ENCODE results near the gene PML. TPM values are rescaled to one million over a fixed set of nuclear protein-coding genes. Genes with fewer than 3 reads are reported as not detected.

Gene PML
- total and polyA plus RNA-seq, 5 experiments from 2014 or later = 12.2 to 57.9 (median 26.9) TPM

DNA sequence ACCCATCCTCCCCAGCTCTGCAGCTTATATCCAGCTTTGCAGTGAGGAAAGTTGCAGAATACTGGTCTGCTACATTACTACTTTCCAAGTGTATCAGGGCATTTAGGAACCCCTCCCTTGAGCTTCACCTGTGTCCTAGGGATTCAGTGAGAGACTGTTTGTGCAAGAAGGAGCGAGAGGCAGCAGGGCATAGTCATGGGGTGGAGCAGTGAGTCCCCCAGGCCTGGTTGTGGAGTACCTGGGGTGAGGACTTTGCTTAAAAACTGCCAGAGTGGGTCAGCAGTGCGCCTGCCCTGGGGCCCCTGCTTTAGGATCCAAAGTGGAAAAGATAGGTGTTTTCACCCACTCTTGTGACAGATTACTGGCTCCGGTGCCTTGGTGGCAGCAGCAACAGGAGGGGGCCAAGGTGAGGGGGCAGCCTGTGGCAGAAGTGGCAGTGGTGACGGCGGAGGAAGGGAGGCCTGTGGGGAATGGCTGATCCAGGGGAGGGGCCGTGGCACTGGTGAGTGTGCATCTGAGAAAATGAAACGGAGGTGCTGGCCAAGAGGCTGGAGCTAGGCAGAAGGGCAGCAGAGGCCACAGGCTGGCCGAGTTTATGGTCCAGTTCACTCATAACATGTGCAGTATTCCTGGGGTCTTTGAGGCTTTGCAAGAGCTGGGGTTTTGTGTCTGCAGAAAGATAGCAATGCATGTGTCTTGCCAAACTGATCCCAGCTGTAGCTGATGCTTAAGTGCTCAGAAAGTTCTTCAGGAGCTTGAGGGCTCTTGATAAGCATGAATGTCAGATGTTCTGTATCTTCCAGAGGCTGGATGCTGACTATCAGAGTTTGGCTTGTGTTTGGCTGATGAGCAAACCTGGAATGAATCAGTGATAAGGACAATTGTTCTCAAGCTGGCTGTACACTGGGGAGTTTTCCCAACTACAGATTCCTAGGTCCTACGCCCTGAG, 44.5 kb downstream of the PML start:
- Mint-ChIP-seq H3K27me3 (no peaks in the 10 kb centered on the region), H3K9me3 (no peaks in the 10 kb centered on the region), H3K4me3 (no peak overlapping the region), H3K36me3 (peaks cover 0 to 53% (median 5%) of the 10 kb centered on the region in 3 donors), H3K4me1 (peaks cover 0 to 10% (median 0%) of the 10 kb centered on the region in 4 donors), H3K27ac (peak overlapping the region in 4 of 10 donors; percentile 43 to 65 (median 48))
- POLR2A ChIA-PET = no interaction called here
- ATAC-seq (no peak), DNase-seq (no peak)

DNA sequence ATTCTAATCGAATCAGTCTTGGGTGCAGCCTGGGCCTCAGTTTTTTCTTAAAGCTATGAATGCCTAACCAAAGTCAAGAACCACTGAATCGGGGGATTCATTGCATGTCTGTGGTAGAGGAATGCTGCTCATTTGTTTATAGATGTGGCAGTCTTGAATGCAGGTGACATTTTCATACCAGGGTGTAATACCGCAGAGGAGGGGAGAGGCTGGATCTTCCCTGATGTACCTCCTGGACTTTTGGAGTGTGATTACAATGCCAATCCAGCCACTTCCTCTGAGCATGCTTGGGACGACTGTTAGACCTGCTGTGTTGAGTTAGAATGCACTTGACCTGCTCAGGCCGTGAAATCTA, 45.1 kb downstream of the PML start:
- H3K4me1 Mint-ChIP-seq = peaks cover 0 to 10% (median 0%) of the 10 kb centered on the region in 4 donors
- ATAC-seq = no peak
- no peak overlapping the region for H3K4me3 Mint-ChIP-seq
- H3K9me3 Mint-ChIP-seq = no peaks in the 10 kb centered on the region
- H3K27ac Mint-ChIP-seq = peak overlapping the region in 2 of 10 donors; percentile 16 to 55
- DNase-seq = no peak
- peaks cover 0 to 47% (median 4%) of the 10 kb centered on the region in 3 donors for H3K36me3 Mint-ChIP-seq
- POLR2A ChIA-PET = no interaction called here
- no peaks in the 10 kb centered on the region for H3K27me3 Mint-ChIP-seq

DNA sequence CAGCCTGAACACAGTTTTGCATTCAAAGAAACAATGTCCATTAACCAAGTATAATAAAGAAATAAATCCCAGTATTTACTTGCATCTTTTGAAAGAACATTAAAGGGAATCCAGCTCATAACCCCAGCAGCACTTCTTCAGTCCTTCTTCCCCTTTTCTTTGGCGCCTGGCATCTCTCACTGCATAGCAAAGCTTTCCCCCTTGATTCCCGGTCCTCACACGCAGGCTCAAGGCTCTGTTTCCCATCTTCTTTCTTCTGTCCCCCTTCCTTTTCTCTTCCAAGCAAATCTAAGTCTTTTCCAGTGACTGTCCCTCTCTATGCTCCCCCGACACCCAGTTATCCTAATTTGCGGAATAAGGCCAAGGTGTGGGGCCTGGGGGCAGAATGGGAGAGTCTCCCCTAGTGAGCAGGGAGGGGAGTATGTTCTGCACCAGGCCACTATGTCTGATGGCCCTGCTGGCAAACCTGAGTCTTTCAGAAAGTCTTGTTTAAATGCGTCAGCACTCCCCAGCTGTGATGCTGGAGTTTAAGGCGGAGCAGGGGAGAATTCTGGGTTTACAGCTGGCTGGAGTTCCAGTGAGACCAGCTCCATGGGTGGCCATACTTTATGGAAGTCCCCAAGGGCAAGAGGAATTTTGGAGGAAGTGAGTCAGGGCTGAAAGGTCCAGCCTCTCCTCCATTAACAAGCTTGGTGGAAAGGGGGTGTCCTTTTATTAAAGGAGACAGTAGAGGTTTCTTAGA, 45.8 kb downstream of the PML start:
- no peak for ATAC-seq

DNA sequence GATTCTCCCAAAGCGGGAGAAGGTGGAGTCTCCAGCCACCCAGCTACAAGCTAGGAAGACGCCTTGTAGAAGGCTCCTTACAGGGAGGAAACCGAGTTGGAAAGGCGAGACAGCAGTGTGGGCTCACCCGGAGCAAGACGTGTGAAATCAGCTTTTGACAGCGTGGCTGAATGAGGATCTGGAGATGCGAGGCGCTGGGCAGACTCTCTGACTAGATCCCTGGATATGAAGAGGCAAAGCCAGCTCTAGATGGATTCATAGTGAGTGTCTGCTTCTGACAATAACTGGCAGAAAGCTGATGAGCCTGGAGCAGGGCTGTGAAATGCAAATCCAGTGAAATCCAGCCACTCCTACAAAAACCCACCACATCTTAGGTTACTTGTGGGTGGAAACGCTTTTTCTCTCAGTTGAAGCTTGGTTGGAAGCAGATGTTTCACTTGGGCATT, 46.8 kb downstream of the PML start:
- H3K27me3 Mint-ChIP-seq = no peaks in the 10 kb centered on the region
- DNase-seq (no peak), ATAC-seq (no peak)
- no peak overlapping the region for H3K4me3 Mint-ChIP-seq
- peaks cover 0 to 11% (median 3%) of the 10 kb centered on the region in 4 donors for H3K4me1 Mint-ChIP-seq
- peaks cover 0 to 36% (median 3%) of the 10 kb centered on the region in 3 donors for H3K36me3 Mint-ChIP-seq
- POLR2A ChIA-PET = no interaction called here
- H3K27ac Mint-ChIP-seq = peak overlapping the region in 7 of 10 donors; percentile 31 to 84 (median 64)
- H3K9me3 Mint-ChIP-seq = no peaks in the 10 kb centered on the region

More for the DNA sequence above, 45.8 kb downstream of the PML start:
- H3K36me3 Mint-ChIP-seq = peaks cover 0 to 41% (median 4%) of the 10 kb centered on the region in 3 donors
- POLR2A ChIA-PET = no interaction called here
- H3K27ac Mint-ChIP-seq = peak overlapping the region in 7 of 10 donors; percentile 29 to 75 (median 55)
- H3K27me3 Mint-ChIP-seq = no peaks in the 10 kb centered on the region
- no peak for DNase-seq
- peaks cover 0 to 10% (median 0%) of the 10 kb centered on the region in 4 donors for H3K4me1 Mint-ChIP-seq
- H3K4me3 Mint-ChIP-seq = no peak overlapping the region
- no peaks in the 10 kb centered on the region for H3K9me3 Mint-ChIP-seq

DNA sequence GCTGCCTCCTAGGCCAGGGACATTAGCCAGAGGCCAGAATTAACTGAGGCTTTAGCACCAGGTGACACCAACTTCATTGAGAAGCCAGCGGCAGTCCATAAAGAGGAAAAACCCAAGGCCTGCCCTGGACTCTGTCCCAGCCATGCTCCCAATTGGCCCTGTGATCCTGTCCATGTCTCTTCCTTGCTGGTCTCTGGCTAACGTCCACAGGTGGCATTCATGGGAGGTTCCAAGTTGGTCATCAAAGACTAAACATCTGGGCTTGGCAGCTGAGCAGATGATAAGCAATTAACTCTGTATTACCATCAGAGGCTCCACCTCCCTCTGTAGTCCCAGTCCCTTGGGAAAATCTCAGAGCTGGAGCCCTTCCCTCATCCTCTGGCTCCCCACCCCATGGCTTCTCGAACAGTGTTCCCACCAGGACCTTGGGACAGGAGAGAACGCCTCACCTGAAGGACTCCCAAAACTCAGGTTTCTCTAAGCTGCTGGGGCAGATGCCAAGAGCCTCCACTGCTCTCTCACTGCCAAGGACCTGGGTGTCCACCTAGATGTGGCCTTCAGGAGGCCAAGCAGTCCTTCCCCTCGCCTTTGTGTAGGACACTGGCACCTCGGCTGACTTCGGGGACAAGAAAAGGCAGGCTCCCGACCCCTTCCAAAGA, 47.4 kb downstream of the PML start:
- no peak for ATAC-seq
- H3K27me3 Mint-ChIP-seq = no peaks in the 10 kb centered on the region
- no peaks in the 10 kb centered on the region for H3K9me3 Mint-ChIP-seq
- H3K36me3 Mint-ChIP-seq = peaks cover 0 to 30% (median 3%) of the 10 kb centered on the region in 3 donors
- H3K4me1 Mint-ChIP-seq = peaks cover 0 to 7% (median 3%) of the 10 kb centered on the region in 4 donors
- H3K4me3 Mint-ChIP-seq = no peak overlapping the region
- POLR2A ChIA-PET = no interaction called here
- H3K27ac Mint-ChIP-seq = peak overlapping the region in 5 of 10 donors; percentile 24 to 84 (median 75)
- DNase-seq = no peak

DNA sequence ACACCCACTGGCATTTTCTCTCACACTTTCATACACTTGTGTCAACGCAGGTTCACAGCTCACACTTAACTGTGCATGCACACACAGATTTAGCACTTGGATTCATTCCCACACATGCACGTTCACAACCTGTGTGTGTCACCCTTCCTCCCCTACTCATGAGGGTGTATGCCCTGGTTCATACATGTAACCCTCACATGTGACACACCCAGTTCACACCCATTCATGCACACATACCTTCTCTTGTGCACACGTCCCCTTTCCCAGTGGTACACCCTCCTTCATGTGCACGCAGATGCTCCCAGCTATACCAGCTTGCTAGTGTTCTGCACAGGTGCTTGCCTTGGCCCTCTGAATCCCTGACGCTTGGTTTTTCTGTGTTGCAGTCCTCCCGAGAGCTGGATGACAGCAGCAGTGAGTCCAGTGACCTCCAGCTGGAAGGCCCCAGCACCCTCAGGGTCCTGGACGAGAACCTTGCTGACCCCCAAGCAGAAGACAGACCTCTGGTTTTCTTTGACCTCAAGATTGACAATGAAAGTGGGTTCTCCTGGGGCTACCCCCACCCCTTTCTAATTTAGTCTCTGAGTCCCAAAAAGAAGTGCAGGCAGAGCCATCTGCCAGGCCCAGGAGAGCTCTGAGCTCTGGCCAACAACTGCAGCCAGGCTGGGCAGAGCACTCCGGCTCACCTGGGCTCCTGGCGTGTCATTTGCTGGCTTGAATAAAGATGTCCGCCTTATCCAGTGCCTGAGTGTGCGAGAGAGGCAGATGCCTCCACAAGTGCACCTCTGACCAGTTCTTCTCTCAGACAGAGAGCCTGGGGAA, 48.3 kb downstream of the PML start:
- Mint-ChIP-seq H3K4me3 (no peak overlapping the region), H3K9me3 (no peaks in the 10 kb centered on the region), H3K36me3 (peaks cover 0 to 21% (median 0%) of the 10 kb centered on the region in 3 donors), H3K27ac (peak overlapping the region in 3 of 10 donors; percentile 17 to 32 (median 24)), H3K27me3 (no peaks in the 10 kb centered on the region), H3K4me1 (peaks cover 2 to 8% (median 4%) of the 10 kb centered on the region in 4 donors)
- DNase-seq (no peak), ATAC-seq (no peak)
- POLR2A ChIA-PET = no interaction called here

DNA sequence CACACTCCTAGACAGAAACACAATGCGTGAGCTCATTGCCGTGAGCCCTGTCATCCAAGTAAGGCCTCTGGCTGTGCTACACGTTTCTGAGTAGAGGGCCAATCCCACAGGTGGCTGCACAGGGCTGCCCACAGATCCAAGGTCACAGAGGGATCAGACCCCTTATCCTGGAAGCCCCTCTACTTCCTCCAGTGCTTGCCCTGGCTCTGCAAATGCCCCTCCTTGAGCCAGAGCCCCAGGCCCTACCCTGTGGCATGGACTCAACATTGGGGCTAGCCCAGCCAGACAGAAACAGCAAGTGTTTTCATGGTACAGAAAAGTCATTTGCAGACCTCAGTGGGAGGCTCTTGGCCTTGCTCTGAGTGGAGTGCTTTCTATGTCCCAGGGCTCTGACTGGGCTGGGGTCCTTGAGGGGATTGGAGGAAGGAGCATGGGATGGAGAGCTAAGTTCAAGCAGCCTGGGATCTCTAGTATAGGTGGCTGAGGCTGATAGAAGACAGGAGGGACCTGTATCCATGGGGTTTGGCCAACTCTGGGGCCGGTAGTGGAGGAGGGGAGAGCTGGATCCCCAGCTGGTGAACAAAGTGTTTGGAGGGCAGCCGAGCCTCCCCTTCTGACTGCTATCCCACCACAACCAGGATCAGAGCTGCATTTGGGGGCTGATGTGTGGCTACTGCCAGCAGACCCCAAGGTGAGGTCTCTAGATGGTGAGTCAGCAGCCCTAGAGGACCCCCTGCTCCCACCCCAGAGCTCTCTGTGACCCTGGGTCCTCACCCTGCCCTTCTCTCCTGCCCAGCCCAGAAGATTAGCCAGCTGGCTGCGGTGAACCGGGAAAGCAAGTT, 49.1 kb downstream of the PML start:
- no peak for DNase-seq
- POLR2A ChIA-PET = interaction anchor here (0.6 kb wide), 1 partner anchor 84 kb away, joined by 3 read pairs; no protein-coding TSS in a partner anchor
- H3K36me3 Mint-ChIP-seq = peaks cover 0 to 19% (median 0%) of the 10 kb centered on the region in 3 donors
- no peaks in the 10 kb centered on the region for H3K9me3 Mint-ChIP-seq
- H3K27ac Mint-ChIP-seq = peak overlapping the region in 4 of 10 donors; percentile 22 to 81 (median 49)
- no peak for ATAC-seq
- no peak overlapping the region for H3K4me3 Mint-ChIP-seq
- peaks cover 6 to 16% (median 11%) of the 10 kb centered on the region in 4 donors for H3K4me1 Mint-ChIP-seq
- H3K27me3 Mint-ChIP-seq = no peaks in the 10 kb centered on the region

DNA sequence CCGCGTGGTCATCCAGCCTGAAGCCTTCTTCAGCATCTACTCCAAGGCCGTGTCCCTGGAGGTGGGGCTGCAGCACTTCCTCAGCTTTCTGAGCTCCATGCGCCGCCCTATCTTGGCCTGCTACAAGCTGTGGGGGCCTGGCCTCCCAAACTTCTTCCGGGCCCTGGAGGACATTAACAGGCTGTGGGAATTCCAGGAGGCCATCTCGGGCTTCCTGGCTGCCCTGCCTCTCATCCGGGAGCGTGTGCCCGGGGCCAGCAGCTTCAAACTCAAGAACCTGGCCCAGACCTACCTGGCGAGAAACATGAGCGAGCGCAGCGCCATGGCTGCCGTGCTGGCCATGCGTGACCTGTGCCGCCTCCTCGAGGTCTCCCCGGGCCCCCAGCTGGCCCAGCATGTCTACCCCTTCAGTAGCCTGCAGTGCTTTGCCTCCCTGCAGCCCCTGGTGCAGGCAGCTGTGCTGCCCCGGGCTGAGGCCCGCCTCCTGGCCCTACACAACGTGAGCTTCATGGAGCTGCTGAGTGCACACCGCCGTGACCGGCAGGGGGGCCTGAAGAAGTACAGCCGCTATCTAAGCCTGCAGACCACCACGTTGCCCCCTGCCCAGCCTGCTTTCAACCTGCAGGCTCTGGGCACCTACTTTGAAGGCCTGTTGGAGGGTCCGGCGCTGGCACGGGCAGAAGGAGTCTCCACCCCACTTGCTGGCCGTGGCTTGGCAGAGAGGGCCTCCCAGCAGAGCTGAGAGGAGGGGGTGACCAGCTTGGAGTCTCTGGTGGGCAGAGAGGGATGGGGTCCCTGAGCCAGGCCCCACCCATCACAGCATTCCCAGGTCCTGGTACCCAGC, 50.0 kb downstream of the PML start:
- Mint-ChIP-seq H3K4me3 (no peak overlapping the region), H3K9me3 (no peaks in the 10 kb centered on the region), H3K4me1 (peaks cover 6 to 23% (median 17%) of the 10 kb centered on the region in 4 donors), H3K27ac (peak overlapping the region in 2 of 10 donors; percentile 28 to 70), H3K27me3 (no peaks in the 10 kb centered on the region), H3K36me3 (peaks cover 0 to 15% (median 0%) of the 10 kb centered on the region in 3 donors)
- POLR2A ChIA-PET = interaction anchor here (0.6 kb wide), 1 partner anchor 85 kb away, joined by 3 read pairs; no protein-coding TSS in a partner anchor
- DNase-seq (no peak), ATAC-seq (no peak)

DNA sequence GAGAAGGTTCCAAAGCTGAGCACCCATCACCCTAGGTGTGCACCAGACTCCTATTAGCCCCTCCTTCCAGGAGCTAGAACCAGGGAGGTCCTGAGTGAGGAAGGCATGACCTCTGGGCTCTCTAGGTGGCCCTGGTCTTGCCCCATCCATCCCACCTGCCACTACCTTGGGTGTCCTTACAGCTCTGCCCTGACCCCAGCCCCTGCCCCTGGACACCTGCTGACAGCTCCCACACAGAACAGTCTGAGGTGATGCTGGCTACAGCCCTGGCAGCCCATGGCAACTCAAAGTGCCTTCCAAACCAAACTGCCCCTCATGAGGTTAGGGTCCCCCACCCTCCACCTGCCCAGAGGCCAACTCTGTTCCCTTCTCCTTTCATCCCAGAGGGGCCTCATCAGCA, 50.7 kb downstream of the PML start:
- Mint-ChIP-seq H3K9me3 (no peaks in the 10 kb centered on the region), H3K27ac (peak overlapping the region in 2 of 10 donors; percentile 47 to 83), H3K36me3 (peaks cover 0 to 15% (median 0%) of the 10 kb centered on the region in 3 donors), H3K27me3 (no peaks in the 10 kb centered on the region), H3K4me1 (peaks cover 6 to 27% (median 19%) of the 10 kb centered on the region in 4 donors), H3K4me3 (no peak overlapping the region)
- POLR2A ChIA-PET = no interaction called here
- no peak for ATAC-seq
- DNase-seq = no peak

DNA sequence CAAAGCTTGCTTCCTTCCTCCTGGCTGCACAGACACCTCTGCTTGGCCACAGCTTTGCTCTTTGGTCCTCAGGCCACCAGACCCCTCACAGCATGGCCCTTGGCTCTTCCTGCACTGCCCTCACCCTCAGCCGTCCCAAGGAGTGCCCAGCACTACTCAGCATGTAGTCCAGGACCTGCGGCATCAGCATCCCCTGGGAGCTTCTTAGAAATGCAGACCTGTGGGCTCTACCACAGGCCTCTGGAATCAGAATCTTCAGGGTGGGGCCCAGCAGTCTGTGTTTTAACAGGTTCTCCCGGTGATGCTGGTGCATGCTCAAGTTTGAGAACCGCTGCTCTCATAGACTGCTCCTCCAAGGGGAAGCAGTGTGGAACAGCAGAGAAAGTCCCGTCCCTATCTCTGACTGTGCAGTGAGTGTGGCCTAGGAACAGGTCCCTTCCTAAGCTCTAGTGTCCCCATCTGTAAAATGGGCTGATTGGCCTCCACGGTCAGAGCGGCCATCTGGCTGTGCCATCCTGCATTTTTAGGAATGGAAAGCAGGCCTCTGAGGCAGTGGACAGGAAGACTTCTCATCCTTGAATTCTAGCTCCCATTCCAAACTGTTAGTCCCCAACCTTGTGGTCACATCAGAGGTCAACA, 51.2 kb downstream of the PML start:
- POLR2A ChIA-PET = no interaction called here
- peak overlapping the region in 1 of 10 donors; percentile 50 for H3K4me3 Mint-ChIP-seq
- no peaks in the 10 kb centered on the region for H3K27me3 Mint-ChIP-seq
- peak overlapping the region in 3 of 10 donors; percentile 41 to 83 (median 75) for H3K27ac Mint-ChIP-seq
- ATAC-seq (no peak), DNase-seq (no peak)
- H3K9me3 Mint-ChIP-seq = no peaks in the 10 kb centered on the region
- peaks cover 6 to 27% (median 20%) of the 10 kb centered on the region in 4 donors for H3K4me1 Mint-ChIP-seq
- H3K36me3 Mint-ChIP-seq = peaks cover 0 to 15% (median 0%) of the 10 kb centered on the region in 3 donors
